ENCODE results near the gene TTC38.
"Not testable (repeated sequence)": the region's sequence is repeated elsewhere in the genome, so short reads cannot be mapped to it uniquely, and the experiment has no call there.

TTC38 gene

GRCh38 chr22:46297151-46297812 is 29.5 kb downstream of the TTC38 start:
- DNase-seq: no peak

DNA sequence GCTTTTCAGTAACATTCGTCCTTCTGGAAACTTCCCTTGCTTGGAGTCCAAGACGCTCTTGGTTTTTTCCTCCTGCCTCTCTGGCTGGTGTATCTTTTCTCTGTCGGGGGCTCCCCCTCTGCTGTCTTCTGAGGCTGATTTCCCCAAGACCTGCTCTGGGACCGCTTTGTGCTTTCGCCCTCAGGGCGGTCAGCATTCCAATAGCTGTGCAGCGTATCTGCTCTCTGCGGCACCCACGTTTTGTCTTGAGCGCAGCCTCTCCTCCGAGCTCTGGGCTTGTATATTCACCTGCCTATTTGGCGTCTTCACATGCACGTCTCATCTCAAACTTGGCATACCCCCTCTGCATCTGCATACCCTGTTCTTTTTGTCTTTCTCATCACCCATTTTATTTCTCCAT is 31.3 kb downstream of the TTC38 start:
- no peak for DNase-seq

DNA sequence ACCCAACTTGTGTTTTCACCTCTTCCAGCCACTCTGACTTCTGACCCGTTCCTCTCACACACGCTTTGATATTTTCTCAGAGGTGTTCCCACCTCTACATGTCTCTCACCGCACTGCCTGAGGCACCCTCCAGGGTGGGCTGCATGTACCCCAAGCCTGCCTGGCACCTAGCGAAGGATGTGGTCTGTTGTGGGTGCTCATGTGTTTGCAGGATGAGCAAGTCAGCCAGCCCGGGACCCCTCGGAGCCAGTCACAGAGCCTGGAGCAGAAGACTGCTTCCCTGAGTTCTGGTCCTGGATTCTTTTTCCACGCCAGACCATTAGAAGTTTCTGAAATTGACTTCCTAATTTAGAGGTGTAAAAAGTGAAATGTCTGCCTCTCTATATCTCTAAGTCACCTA is 32.7 kb downstream of the TTC38 start:
- DNase-seq: no peak

DNA sequence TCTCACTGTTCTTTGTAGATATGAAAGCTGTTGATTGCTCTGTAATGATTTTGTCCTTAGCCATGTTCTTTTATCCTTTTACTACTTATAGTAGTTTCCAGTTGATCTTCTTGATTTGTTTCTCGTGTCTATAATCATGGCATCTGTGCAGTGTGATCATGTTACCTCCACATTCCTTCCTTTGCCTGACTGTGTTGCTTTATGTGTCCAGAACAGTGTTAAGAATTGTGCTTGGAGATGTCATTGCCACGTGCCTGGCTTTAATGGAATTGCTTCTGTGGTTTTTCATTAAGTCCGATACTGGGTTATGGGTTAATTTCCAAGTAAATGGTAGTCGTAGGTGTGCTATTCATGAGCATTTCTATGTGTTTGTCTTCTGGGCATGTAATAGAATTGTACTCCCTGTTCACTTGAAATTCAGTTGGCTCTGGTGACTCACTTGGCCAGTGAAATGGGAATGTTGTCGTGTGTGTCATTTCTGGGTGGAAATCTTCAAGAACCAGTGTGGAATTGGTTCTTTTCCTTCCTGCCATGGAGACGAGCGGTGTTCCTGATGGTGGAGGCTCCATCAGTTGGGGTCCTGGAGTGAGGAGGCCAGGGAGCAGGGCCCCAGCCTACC is 35.6 kb downstream of the TTC38 start:
- DNase-seq: no peak

DNA sequence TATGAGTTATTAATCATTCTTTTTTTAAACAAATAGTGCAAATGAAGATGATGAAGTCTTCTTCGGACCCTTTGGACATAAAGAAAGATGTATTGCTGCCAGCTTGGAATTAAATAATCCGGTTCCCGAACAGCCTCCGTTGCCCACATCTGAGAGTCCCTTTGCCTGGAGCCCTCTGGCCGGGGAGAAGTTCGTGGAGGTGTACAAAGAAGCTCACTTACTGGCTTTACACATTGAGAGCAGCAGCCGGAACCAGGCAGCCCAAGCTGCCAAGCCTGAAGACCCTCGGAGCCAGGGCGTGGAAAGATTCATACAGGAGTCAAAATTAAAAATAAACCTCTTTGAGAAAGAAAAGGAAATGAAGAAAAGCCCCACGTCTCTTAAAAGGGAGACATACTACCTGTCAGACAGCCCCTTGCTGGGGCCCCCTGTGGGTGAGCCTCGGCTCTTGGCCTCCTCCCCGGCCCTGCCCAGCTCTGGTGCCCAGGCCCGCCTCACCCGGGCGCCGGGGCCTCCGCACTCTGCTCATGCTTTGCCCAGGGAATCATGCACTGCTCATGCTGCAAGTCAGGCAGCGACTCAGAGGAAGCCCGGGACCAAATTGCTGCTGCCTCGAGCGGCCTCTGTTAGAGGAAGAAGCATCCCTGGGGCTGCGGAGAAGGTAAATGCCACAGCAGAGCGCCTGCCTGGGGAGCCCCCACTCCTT is 40.6 kb downstream of the TTC38 start:
- DNase-seq: no peak

DNA sequence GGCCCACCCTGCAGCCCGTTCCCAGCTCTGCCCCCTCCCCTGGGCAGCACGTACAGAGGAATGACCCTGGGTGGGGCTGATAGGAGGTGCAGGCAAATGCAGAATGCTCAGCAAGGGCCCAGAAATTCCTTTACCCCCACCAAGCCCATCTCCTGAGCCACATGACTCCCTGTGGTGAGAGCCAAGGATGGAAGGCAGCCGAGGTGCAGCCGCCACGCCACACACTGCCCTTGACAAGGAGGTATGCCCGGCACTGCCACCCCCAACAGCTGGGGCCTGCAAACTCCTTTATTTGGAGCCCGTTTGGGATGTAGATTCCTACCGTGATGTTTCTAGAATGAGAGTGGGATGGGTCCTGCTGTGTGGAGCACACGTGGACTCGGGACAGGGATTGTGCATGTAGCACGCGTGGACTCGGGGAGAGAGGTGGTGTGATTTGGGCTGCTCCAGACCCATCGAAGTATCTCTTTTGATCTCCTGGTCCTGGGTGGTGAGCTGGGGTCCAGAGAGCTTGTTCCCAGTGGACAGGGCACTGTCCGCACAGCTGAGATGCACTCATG is 41.8 kb downstream of the TTC38 start:
- no peak for DNase-seq

GRCh38 chr22:46312056-46312455 is 44.2 kb downstream of the TTC38 start:
- no peak for DNase-seq

DNA sequence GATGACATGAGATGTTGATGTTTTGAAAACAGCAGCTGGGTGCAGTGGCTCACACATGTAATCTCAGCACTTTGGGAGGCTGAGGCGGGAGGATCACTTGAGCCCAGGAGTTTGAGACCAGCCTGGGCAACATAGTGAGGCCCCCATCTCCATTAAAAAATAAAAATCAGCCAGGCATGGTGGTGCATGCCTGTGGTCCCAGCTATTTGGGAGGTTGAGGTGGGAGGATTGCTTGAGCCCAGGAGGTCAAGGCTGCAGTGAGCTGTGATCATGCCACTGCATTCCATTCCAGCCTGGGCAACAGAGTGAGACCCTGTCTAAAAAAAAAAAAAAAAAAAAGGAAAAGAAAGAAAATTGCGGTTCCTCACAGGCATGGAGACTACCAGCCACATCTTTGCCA is 45.0 kb downstream of the TTC38 start:
- not testable (repeated sequence) for DNase-seq

DNA sequence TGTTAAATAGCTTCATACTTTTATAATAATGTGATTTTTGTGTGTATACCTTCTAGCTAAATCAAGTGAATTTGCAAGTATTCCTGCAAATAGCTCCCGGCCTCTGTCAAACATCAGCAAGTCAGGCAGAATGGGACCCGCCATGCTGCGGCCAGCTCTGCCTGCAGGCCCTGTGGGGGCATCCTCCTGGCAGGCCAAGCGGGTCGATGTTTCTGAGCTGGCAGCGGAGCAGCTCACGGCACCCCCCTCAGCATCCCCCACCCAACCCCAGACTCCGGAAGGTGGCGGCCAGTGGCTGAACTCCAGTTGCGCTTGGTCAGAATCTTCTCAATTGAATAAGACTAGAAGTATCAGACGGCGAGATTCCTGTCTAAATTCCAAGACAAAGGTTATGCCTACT is 48.2 kb downstream of the TTC38 start:
- no peak for DNase-seq

GRCh38 chr22:46317646-46318045 is 49.8 kb downstream of the TTC38 start:
- DNase-seq: no peak

DNA sequence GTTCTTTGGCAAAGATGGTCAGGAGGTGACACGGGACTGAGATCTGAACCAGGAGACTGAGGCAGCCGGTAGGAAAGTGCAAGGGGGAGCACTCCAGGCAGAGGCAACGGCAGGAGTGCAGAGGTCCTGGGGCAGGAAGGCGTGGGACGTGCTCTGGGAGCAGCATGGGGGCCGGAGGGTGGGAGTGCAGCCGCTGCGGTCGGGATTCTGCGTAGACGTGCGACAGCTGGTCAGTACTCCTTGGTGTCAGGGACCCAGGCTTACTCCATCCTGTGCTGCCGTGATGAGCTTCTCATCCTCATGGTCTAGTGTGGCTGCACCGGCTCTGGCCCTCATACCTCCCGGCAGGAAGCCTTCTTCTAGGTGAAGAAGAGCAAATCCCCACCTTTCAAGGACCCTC is 50.8 kb downstream of the TTC38 start:
- DNase-seq: no peak

- no peak for DNase-seq
Observed at GRCh38 chr22:46319319-46319718, 51.5 kb downstream of the TTC38 start.

DNA sequence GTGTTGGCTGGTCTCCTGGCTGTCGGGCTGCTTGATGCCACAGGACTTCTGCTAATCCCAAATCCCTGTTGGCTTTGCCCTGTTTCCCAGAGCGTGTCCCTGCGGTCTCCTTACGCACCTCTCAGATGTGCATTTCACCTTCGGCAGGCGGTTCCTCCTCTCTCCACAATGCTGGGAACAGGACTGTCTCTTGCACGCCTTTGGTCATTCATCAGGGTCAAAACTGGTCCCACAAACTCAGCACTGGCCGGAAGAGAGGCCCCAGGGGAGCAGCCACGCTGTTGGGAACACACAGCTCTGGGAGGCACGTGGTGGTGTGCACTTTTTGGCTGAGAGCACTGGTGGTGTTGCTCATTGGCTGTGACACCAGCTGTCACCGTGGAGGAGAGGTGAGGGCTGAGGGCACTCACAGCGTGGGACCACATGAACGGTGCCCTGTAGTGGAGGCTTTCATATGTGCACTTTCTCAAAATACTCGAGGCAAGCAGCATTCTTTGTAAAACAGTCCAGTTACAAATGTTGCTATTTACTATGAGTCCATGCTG is 52.4 kb downstream of the TTC38 start:
- DNase-seq: no peak

- no peak for DNase-seq
Observed at GRCh38 chr22:46320716-46321386, 53.0 kb downstream of the TTC38 start.

GRCh38 chr22:46322711-46323110 is 54.9 kb downstream of the TTC38 start:
- no peak for DNase-seq

DNA sequence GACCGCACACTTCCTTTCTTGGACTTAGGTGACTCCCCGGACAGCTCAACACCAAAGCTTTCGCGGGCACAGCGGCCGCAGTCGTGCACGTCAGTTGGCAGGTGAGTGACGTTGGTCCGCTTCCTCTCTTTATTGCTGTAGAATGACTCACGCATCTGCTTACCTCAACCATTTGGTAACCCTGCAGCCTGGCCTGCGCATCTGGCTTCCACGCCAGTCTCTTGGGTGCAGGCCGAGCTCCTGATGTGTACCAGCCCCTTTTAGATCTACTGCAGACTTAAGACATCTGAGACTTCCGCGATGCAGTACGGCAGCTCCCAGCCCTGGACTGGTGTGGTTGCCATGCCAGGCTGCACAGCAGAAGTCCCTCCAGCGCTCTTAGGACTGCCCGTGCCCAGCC is 55.4 kb downstream of the TTC38 start:
- DNase-seq: no peak

DNA sequence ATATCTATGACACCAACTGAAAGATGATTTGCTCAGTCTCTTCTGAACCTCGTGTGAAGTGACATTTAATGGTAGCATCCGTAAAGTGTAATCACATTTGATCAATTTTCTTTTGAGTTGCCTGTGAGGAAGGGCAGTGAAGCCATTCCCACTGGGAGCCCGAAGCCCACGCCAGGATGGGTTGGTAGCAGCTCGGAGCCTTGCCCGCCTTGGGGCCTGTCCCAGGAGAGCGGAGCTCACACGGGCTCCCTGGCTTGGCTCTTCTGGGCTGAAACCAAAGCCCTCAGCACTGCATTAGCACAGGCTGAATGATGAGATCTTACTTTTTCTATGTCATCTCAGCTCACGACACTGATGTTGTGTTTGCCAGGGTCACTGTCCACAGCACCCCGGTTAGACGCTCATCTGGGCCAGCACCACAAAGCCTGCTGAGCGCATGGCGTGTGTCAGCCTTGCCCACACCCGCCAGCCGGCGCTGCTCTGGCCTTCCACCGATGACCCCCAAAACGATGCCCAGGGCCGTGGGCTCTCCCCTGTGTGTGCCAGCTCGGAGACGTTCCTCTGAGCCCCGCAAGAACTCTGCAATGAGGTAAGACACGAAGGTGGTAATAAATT is 58.4 kb downstream of the TTC38 start:
- no peak for DNase-seq

DNA sequence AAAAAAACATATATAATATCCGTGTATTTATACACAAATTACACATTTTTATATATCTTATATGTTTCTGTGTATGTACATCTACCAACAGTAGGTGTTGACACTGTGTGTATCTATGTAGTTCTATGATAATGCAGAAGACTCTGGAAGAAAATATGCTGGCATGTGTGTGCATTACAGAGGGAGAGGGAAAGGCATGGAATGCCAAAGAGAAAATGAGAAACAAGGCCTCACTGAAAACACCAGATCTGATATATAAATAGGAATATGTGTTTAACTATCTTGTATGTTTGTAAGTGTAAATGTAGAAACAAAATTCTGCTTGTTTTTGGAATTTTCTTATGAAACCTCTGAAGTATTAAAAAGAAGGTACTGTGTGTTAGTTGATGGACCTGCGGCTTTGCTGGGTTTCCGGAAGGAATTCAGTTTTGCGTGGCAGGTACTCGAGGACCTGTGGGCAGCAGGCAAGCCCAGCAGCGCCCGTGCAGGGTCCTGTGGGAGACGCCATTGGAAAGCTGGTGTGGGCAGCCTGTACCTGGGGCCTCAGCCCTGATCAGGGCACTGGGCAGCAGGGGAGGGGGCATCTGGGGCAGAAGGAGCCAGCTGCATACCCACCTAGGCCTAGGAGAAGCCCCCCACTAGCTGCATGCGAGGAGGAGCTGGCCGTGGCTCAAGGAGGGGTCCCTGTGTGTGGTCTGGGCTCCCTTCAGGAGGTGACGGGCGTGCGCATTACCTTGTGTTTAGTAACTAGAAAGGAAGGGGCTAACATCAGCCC is 60.1 kb downstream of the TTC38 start:
- DNase-seq: no peak

- no peak for DNase-seq
Observed at GRCh38 chr22:46328797-46329196, 61.0 kb downstream of the TTC38 start.

GRCh38 chr22:46329616-46330015 is 61.8 kb downstream of the TTC38 start:
- DNase-seq: no peak

GRCh38 chr22:46330426-46330825 is 62.6 kb downstream of the TTC38 start:
- DNase-seq: no peak

DNA sequence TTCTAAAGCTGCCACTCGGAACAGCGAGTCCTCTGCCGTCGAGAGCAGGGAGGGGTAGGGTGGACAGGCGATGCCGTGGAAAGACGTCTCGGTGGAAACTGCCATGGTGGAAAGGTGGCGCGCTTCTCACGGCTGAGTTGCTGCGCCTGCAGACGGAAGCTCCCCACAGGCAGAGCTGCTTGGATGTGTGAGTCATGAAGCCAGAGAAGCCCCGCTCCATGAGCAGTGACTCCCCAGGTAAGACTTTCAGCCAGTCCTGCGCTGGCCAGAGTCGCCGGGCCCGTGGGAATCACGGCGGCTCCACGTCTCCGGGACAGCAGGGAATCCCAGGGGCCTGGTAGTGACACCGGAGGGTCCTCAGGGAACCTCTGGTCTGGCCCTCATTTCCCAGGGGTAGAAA is 63.7 kb downstream of the TTC38 start:
- no peak for DNase-seq
